NB4 (cell line): ENCODE measurements around the gene SMIM36.

Experiments used
- POLR2A ChIP-seq: IDR thresholded peaks from 2 replicates; pipeline ENCODE4 v1.6.1; 2011; ENCODE audit warnings: mild to moderate bottlenecking; ENCODE audit not compliant: insufficient read length; ENCODE audit errors: extremely low read depth
- TF ChIP-seq, protein P1 (sequence below): IDR thresholded peaks from one replicate; pipeline ENCODE4 v1.5.1; 2012; ENCODE audit warnings: low read depth, low read length

DNA sequence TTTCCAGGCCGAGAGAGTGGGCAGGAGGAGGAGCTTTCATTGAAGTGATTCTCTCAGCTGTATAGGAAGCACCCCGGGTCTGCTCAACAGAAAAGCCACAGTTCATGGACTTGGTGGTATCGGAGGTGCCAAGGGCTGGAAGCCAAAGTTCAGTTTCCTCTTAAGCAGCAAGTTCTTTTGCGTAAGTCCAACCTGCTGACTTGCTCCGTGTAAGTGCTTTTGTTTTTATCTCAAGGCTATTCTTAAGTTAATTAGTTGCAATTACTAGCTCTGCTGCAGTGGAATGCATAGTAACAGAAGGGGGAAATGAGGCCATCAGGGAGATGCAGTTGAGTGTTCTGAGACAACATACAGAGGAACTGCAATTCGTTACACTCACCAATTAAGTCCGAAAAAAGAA lies 44.6 kb downstream of the SMIM36 start:
- TF ChIP-seq POLR2A = no peak
- TF ChIP-seq, protein P1, sequence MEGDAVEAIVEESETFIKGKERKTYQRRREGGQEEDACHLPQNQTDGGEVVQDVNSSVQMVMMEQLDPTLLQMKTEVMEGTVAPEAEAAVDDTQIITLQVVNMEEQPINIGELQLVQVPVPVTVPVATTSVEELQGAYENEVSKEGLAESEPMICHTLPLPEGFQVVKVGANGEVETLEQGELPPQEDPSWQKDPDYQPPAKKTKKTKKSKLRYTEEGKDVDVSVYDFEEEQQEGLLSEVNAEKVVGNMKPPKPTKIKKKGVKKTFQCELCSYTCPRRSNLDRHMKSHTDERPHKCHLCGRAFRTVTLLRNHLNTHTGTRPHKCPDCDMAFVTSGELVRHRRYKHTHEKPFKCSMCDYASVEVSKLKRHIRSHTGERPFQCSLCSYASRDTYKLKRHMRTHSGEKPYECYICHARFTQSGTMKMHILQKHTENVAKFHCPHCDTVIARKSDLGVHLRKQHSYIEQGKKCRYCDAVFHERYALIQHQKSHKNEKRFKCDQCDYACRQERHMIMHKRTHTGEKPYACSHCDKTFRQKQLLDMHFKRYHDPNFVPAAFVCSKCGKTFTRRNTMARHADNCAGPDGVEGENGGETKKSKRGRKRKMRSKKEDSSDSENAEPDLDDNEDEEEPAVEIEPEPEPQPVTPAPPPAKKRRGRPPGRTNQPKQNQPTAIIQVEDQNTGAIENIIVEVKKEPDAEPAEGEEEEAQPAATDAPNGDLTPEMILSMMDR = no peak
